HFF-Myc (cell line): ENCODE measurements around the gene TROAP.
"Not testable (repeated sequence)": the region's sequence is repeated elsewhere in the genome, so short reads cannot be mapped to it uniquely, and the experiment has no call there.

Experiments used
- DNase-seq: peaks from one replicate; pipeline ENCODE4 v3.0.0-alpha.2; 2011; ENCODE audit warnings: low read depth; ENCODE audit errors: extremely low read depth
- H3K4me3 ChIP-seq: replicated peaks from 2 replicates; pipeline ENCODE4 v1.5.1; 2011; ENCODE audit warnings: low read depth, mild to moderate bottlenecking, control low read depth, low read length
- CTCF ChIP-seq: IDR thresholded peaks from 2 replicates; pipeline ENCODE4 v1.5.1; 2012; ENCODE audit warnings: mild to moderate bottlenecking, low read depth, low read length, control low read depth; ENCODE audit errors: missing control alignments

The TROAP gene

GRCh38 chr12:49309386-49309785, 13.7 kb upstream of the TROAP start:
- no peak for TF ChIP-seq CTCF
- no peak for DNase-seq
- H3K4me3 ChIP-seq: no peak overlapping the region

- not testable (repeated sequence) for H3K4me3 ChIP-seq, DNase-seq
Measured at GRCh38 chr12:49310451-49311000, 12.5 kb upstream of the TROAP start.

GRCh38 chr12:49314811-49315210, 8.2 kb upstream of the TROAP start:
- TF ChIP-seq CTCF: no peak
- no peak for DNase-seq
- no peak overlapping the region for H3K4me3 ChIP-seq

GRCh38 chr12:49317118-49317517, 5.9 kb upstream of the TROAP start:
- not testable (repeated sequence) for DNase-seq, H3K4me3 ChIP-seq

GRCh38 chr12:49320411-49321103, 2.5 kb upstream of the TROAP start:
- DNase-seq, H3K4me3 ChIP-seq: not testable (repeated sequence)

GRCh38 chr12:49322367-49322707, 718 bp upstream of the TROAP start:
- DNase-seq: no peak
- TF ChIP-seq CTCF: no peak

GRCh38 chr12:49323524-49324097, 556 bp downstream of the TROAP start:
- TF ChIP-seq CTCF: no peak
- H3K4me3 ChIP-seq: peak overlapping the region; percentile 91
- DNase-seq: no peak

More at GRCh38 chr12:49322367-49322707, 718 bp upstream of the TROAP start:
- H3K4me3 ChIP-seq: peak overlapping the region; percentile 91

- no peak for TF ChIP-seq CTCF
- no peak for DNase-seq
- H3K4me3 ChIP-seq: no peak overlapping the region
Measured at GRCh38 chr12:49325606-49326005, 2.6 kb downstream of the TROAP start.
